ENCODE data around the gene NEB. TPM values are rescaled to one million over a fixed set of nuclear protein-coding genes. Genes with fewer than 3 reads are reported as not detected.

NEB gene
- polyA plus RNA-seq, 1 donor from 2014 or later: 0.38 TPM

DNA sequence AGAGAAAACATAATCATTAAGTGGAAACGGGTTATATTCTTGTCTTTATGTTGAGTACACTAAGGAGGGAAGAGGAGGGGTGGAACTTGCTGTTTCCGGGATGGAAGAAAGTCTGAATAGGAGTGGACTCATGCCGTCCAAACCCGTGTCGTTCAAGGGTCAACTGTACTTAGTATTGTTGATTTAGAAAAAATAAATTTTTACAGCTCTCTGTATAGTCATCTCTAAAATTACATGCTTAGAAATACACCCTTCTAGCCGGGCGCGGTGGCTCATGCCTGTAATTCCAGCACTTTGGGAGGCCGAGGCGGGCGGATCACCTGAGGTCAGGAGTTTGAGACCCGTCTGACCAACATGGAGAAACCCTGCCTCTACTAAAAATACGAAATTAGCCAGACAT is 295.1 kb downstream of the NEB start:
- H3K36me3 ChIP-seq (ENCODE audit: insufficient read depth, low read length): peaks cover 3% of the 10 kb centered on the region

GRCh38 chr2:151438506-151438905 is 295.8 kb downstream of the NEB start:
- no peaks in the 10 kb centered on the region for H4K20me1 ChIP-seq (ENCODE audit: insufficient read depth)
- H3K36me3 ChIP-seq (ENCODE audit: insufficient read depth, low read length): peaks cover 3% of the 10 kb centered on the region
- no peaks in the 10 kb centered on the region for H3K9me2 ChIP-seq (ENCODE audit: insufficient read depth, low read length)
- no peaks in the 10 kb centered on the region for H3K27me3 ChIP-seq (ENCODE audit: insufficient read depth, low read depth, low read length)
- no peak overlapping the region for H3K27ac ChIP-seq (ENCODE audit: low read length)
- no peak overlapping the region for H2AFZ ChIP-seq (ENCODE audit: low read depth, low read length)
- no peak overlapping the region for H3K9ac ChIP-seq (ENCODE audit: low read length)
- H3K9me3 ChIP-seq (ENCODE audit: low read length): no peaks in the 10 kb centered on the region
- H3F3A ChIP-seq (ENCODE audit: insufficient read depth, low read length, poor library complexity, severe bottlenecking): no peaks in the 10 kb centered on the region
- no peak overlapping the region for H3K4me3 ChIP-seq (ENCODE audit: low read length)
- no peaks in the 10 kb centered on the region for H3K79me2 ChIP-seq (replicated peaks; ENCODE audit: insufficient read depth, low read length)
- H3K4me2 ChIP-seq (ENCODE audit: low read length): no peak overlapping the region
- TF ChIP-seq REST (IDR thresholded peaks at IDR 0.05; ENCODE audit: borderline replicate concordance): no peak
- TF ChIP-seq TAF1 (IDR thresholded peaks at IDR 0.05; ENCODE audit: low read depth): no peak
- TF ChIP-seq EZH2 (IDR thresholded peaks at IDR 0.05; ENCODE audit: borderline replicate concordance, insufficient read depth, low read length, poor library complexity, severe bottlenecking): no peak
- no peak for TF ChIP-seq EP300 (conservative IDR thresholded peaks at IDR 0.05; ENCODE audit: poor library complexity, severe bottlenecking)
- no peak for TF ChIP-seq POLR2AphosphoS5 (IDR thresholded peaks at IDR 0.05)
- TF ChIP-seq MXI1 (conservative IDR thresholded peaks at IDR 0.05; ENCODE audit: poor library complexity, severe bottlenecking): no peak
- no peak for TF ChIP-seq CTCF (IDR thresholded peaks at IDR 0.05; ENCODE audit: poor library complexity, severe bottlenecking)

More for the DNA sequence above, 295.1 kb downstream of the NEB start:
- Histone ChIP-seq H3K27ac (ENCODE audit: low read length) (no peak overlapping the region), H4K20me1 (ENCODE audit: insufficient read depth) (no peaks in the 10 kb centered on the region), H3K4me2 (ENCODE audit: low read length) (no peak overlapping the region), H2AFZ (ENCODE audit: low read depth, low read length) (no peak overlapping the region), H3K9me3 (ENCODE audit: low read length) (no peaks in the 10 kb centered on the region), H3K9me2 (ENCODE audit: insufficient read depth, low read length) (no peaks in the 10 kb centered on the region), H3K79me2 (replicated peaks; ENCODE audit: insufficient read depth, low read length) (no peaks in the 10 kb centered on the region), H3F3A (ENCODE audit: insufficient read depth, low read length, poor library complexity, severe bottlenecking) (no peaks in the 10 kb centered on the region), H3K9ac (ENCODE audit: low read length) (no peak overlapping the region), H3K4me3 (ENCODE audit: low read length) (no peak overlapping the region), H3K27me3 (ENCODE audit: insufficient read depth, low read depth, low read length) (no peaks in the 10 kb centered on the region)
- no peak for TF ChIP-seq POLR2AphosphoS5 (IDR thresholded peaks at IDR 0.05)
- no peak for TF ChIP-seq EP300 (conservative IDR thresholded peaks at IDR 0.05; ENCODE audit: poor library complexity, severe bottlenecking)
- TF ChIP-seq SMC3 (conservative IDR thresholded peaks at IDR 0.05; ENCODE audit: poor library complexity): no peak
- TF ChIP-seq CTCF (IDR thresholded peaks at IDR 0.05; ENCODE audit: poor library complexity, severe bottlenecking): no peak
- no peak for TF ChIP-seq EZH2 (IDR thresholded peaks at IDR 0.05; ENCODE audit: borderline replicate concordance, insufficient read depth, low read length, poor library complexity, severe bottlenecking)
- TF ChIP-seq TAF1 (IDR thresholded peaks at IDR 0.05; ENCODE audit: low read depth): no peak
- no peak for TF ChIP-seq RAD21 (conservative IDR thresholded peaks at IDR 0.05)
- no peak for TF ChIP-seq MXI1 (conservative IDR thresholded peaks at IDR 0.05; ENCODE audit: poor library complexity, severe bottlenecking)
- no peak for TF ChIP-seq REST (IDR thresholded peaks at IDR 0.05; ENCODE audit: borderline replicate concordance)
